Panc1 (cell line): Measurements from ENCODE around the gene ROBO1. TPM values are rescaled to one million over a fixed set of nuclear protein-coding genes. Genes with fewer than 3 reads are reported as not detected.

ENCODE experiments used
- ATAC-seq: fragments of 200-7000 bp; cut with Tn5 transposase; 2 replicates; pipeline ENCODE4 v1.9.1; 2020; ENCODE audit warnings: mild to moderate bottlenecking, moderate library complexity
- BruUV-seq: library from RNA; stranded (reverse); fragments of 400-500 nt; replicated peaks from 2 replicates; lab custom pipeline; 2021; lab: Mats Ljungman, UMichigan
- CTCF ChIA-PET: fragments of 300-600 bp; sonication (Branson Sonifier 250); formaldehyde crosslinking; loops from one replicate; lab custom pipeline; 2022; ENCODE audit warnings: antibody characterized with exemption; lab: Charles Lee
- POLR2A ChIA-PET: fragments of 300-600 bp; sonication (Branson Sonifier 250); formaldehyde crosslinking; loops from one replicate; lab custom pipeline; 2022; ENCODE audit warnings: antibody characterized with exemption; lab: Charles Lee
- DNase-seq: peaks from one replicate; pipeline ENCODE4 v3.0.0-alpha.2; 2010; ENCODE audit warnings: low read depth, low spot score
- H3K27ac ChIP-seq: 2 replicates; pipeline ENCODE4 v1.5.1; 2011; ENCODE audit warnings: mild to moderate bottlenecking, low read length, inconsistent platforms
- H3K27me3 ChIP-seq: fragments of 200-500 bp; sonication (Bioruptor generic); 2 replicates; pipeline ENCODE4 v1.6.0; 2014; ENCODE audit warnings: low read length, inconsistent platforms; ENCODE audit not compliant: control insufficient read depth, insufficient read depth
- H3K36me3 ChIP-seq: fragments of 200-500 bp; sonication (Bioruptor generic); 2 replicates; pipeline ENCODE4 v1.5.1; 2014; ENCODE audit warnings: inconsistent platforms, mild to moderate bottlenecking, low read length, moderate library complexity; ENCODE audit not compliant: control insufficient read depth, insufficient read depth
- H3K4me1 ChIP-seq: 2 replicates; pipeline ENCODE4 v1.5.1; 2011; ENCODE audit warnings: inconsistent platforms, mild to moderate bottlenecking, low read length, moderate library complexity; ENCODE audit not compliant: control insufficient read depth, insufficient read depth
- H3K4me3 ChIP-seq, 2 experiments: 2 replicates each; pipeline ENCODE4 v1.5.1; 2011 to 2012; ENCODE audit warnings: low read depth in 2 of 2, low read length in 2 of 2, mild to moderate bottlenecking in 2 of 2, inconsistent platforms in 1 of 2, moderate library complexity in 1 of 2
- H3K9me3 ChIP-seq: fragments of 200-500 bp; sonication (Bioruptor generic); 2 replicates; pipeline ENCODE4 v1.5.1; 2014; ENCODE audit warnings: low read depth, mild to moderate bottlenecking, inconsistent platforms, low read length, moderate library complexity; ENCODE audit not compliant: control insufficient read depth, insufficient read depth
- POLR2AphosphoS5 ChIP-seq: IDR thresholded peaks from 2 replicates; pipeline ENCODE4 v1.6.1; 2012; ENCODE audit warnings: mild to moderate bottlenecking, low read depth, low read length, moderate library complexity
- SIN3A ChIP-seq: IDR thresholded peaks from 2 replicates; pipeline ENCODE4 v1.6.1; 2012; ENCODE audit warnings: low read depth, mild to moderate bottlenecking, low read length, moderate library complexity, borderline replicate concordance; ENCODE audit not compliant: insufficient read depth
- TCF7L2 ChIP-seq: IDR thresholded peaks from 2 replicates; pipeline ENCODE4 v1.6.1; 2011; ENCODE audit warnings: mild to moderate bottlenecking, low read depth, low read length, inconsistent platforms
- in situ Hi-C: cut with HindIII; loops from 2 replicates; pipeline ENCODE4 v1.10.0; 2016; ENCODE audit warnings: low sequenced_read_pairs, low pct_unique_long_range_greater_than_20kb
- intact Hi-C: fragments of 100-400 bp; cut with micrococcal nuclease; formaldehyde crosslinking; loops from one replicate; pipeline ENCODE4 v1.10.0; 2022; ENCODE audit not compliant: unreplicated experiment
- total RNA-seq: library from RNA; stranded (reverse); gene quantifications from one replicate; pipeline ENCODE4 v1.2.1, GENCODE V29; 2021; ENCODE audit not compliant: unreplicated experiment
- TF ChIP-seq, protein P1 (sequence below), 2 experiments: IDR thresholded peaks; 2 replicates each; pipeline ENCODE4 v1.6.1; 2011 to 2012; ENCODE audit warnings: low read depth in 2 of 2, control low read depth in 1 of 2, low read length in 1 of 2, mild to moderate bottlenecking in 1 of 2, moderate library complexity in 1 of 2; ENCODE audit not compliant: insufficient read depth in 1 of 2
- TF ChIP-seq, protein P2 (sequence below): fragments of 450-650 bp; IDR thresholded peaks from 2 replicates; pipeline ENCODE4 v1.5.1; 2017; ENCODE audit warnings: mild to moderate bottlenecking

Gene ROBO1
- total RNA-seq, 1 experiment from 2014 or later = 61.6 TPM

DNA sequence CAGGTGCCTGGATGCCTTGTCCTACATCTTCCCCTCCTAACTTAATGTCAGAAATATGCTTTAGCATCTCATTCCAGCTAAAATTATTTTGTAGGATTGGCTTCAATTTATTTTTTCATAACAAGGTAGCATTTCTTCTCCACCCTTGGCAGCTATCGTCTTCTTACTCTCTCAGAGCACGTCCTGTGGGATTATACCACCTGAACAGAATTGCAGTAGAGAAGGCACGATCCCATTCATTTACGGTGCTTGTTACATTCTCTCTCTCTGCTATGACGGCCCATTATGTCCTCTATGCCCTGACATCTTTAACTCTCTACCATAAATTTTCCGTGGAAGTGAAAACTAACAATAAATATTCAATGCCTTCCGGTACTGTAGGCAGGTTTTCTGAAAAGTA lies 103.3 kb downstream of the ROBO1 start:
- BruUV-seq = no TSS peak
- intact Hi-C loops (no loop called here), in situ Hi-C loops (no loop called here)
- Histone ChIP-seq H3K36me3 (no peaks in the 10 kb centered on the region), H3K4me1 (no peaks in the 10 kb centered on the region), H3K27ac (no peak overlapping the region), H3K4me3 (no peak overlapping the region), H3K9me3 (no peaks in the 10 kb centered on the region), H3K27me3 (no peaks in the 10 kb centered on the region)
- DNase-seq (no peak), ATAC-seq (no peak)
- ChIA-PET CTCF (no interaction called here), POLR2A (no interaction called here)
- TF ChIP-seq, protein P1, sequence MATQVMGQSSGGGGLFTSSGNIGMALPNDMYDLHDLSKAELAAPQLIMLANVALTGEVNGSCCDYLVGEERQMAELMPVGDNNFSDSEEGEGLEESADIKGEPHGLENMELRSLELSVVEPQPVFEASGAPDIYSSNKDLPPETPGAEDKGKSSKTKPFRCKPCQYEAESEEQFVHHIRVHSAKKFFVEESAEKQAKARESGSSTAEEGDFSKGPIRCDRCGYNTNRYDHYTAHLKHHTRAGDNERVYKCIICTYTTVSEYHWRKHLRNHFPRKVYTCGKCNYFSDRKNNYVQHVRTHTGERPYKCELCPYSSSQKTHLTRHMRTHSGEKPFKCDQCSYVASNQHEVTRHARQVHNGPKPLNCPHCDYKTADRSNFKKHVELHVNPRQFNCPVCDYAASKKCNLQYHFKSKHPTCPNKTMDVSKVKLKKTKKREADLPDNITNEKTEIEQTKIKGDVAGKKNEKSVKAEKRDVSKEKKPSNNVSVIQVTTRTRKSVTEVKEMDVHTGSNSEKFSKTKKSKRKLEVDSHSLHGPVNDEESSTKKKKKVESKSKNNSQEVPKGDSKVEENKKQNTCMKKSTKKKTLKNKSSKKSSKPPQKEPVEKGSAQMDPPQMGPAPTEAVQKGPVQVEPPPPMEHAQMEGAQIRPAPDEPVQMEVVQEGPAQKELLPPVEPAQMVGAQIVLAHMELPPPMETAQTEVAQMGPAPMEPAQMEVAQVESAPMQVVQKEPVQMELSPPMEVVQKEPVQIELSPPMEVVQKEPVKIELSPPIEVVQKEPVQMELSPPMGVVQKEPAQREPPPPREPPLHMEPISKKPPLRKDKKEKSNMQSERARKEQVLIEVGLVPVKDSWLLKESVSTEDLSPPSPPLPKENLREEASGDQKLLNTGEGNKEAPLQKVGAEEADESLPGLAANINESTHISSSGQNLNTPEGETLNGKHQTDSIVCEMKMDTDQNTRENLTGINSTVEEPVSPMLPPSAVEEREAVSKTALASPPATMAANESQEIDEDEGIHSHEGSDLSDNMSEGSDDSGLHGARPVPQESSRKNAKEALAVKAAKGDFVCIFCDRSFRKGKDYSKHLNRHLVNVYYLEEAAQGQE (IDR thresholded peaks at IDR 0.05; ENCODE audit: insufficient read depth in 1 of 2, low read depth in 2 of 2, low read length in 1 of 2) = no peak
- TF ChIP-seq TCF7L2 (no peak), SIN3A (no peak), POLR2AphosphoS5 (no peak)
- TF ChIP-seq, protein P2, sequence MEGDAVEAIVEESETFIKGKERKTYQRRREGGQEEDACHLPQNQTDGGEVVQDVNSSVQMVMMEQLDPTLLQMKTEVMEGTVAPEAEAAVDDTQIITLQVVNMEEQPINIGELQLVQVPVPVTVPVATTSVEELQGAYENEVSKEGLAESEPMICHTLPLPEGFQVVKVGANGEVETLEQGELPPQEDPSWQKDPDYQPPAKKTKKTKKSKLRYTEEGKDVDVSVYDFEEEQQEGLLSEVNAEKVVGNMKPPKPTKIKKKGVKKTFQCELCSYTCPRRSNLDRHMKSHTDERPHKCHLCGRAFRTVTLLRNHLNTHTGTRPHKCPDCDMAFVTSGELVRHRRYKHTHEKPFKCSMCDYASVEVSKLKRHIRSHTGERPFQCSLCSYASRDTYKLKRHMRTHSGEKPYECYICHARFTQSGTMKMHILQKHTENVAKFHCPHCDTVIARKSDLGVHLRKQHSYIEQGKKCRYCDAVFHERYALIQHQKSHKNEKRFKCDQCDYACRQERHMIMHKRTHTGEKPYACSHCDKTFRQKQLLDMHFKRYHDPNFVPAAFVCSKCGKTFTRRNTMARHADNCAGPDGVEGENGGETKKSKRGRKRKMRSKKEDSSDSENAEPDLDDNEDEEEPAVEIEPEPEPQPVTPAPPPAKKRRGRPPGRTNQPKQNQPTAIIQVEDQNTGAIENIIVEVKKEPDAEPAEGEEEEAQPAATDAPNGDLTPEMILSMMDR = no peak

DNA sequence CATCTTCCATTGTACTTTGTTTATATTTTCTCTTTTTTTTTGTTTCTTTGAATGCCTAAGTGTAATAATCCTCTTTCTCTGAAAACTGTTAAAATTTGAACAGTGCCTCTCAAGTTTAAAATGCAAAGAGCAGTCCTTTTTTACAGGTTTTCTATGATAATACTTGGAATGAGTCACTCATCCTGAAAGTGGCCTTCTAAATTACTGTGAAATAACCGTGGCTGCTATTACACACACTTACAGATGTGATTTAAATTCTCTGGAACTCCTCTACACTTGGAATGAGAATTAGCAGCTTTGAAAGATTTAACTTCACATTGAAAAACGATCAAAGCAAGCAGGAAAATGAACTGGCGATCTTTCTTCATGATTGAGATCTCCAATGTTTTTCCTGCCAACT lies 105.9 kb downstream of the ROBO1 start:
- DNase-seq (no peak), ATAC-seq (no peak)
- Histone ChIP-seq H3K27ac (no peak overlapping the region), H3K36me3 (no peaks in the 10 kb centered on the region), H3K9me3 (no peaks in the 10 kb centered on the region), H3K4me1 (no peaks in the 10 kb centered on the region), H3K27me3 (no peaks in the 10 kb centered on the region), H3K4me3 (no peak overlapping the region)
- intact Hi-C loops (no loop called here), in situ Hi-C loops (no loop called here)
- POLR2A ChIA-PET = no interaction called here
- BruUV-seq = no TSS peak
- CTCF ChIA-PET = no interaction called here
- TF ChIP-seq TCF7L2 = no peak
- TF ChIP-seq POLR2AphosphoS5 = no peak
- TF ChIP-seq SIN3A = no peak
- TF ChIP-seq, protein P1 (IDR thresholded peaks at IDR 0.05; ENCODE audit: insufficient read depth in 1 of 2, low read depth in 2 of 2, low read length in 1 of 2) = no peak
- TF ChIP-seq, protein P2 = no peak
